Measurements from ENCODE around the gene MFSD6. TPM values are rescaled to one million over a fixed set of nuclear protein-coding genes. Genes with fewer than 3 reads are reported as not detected.

MFSD6 gene
- total RNA-seq, 1 donor from 2014 or later: 0.37 TPM

GRCh38 chr2:190450363-190450762, 42.2 kb downstream of the MFSD6 start:
- Histone ChIP-seq H4K20me1 (ENCODE audit: low read depth) (no peaks in the 10 kb centered on the region), H3K4me2 (no peak overlapping the region), H3K9ac (no peak overlapping the region), H3K4me1 (no peaks in the 10 kb centered on the region), H3K4me3 (no peak overlapping the region), H2AFZ (replicated peaks) (no peak overlapping the region), H3K27me3 (no peaks in the 10 kb centered on the region), H3K27ac (no peak overlapping the region), H3K9me3 (ENCODE audit: low read depth) (no peaks in the 10 kb centered on the region), H3F3A (ENCODE audit: low read depth) (no peaks in the 10 kb centered on the region), H3K36me3 (no peaks in the 10 kb centered on the region), H3K79me2 (ENCODE audit: low read depth) (no peaks in the 10 kb centered on the region)
- Mint-ChIP-seq H3K4me3 (no peak overlapping the region), H3K4me1 (no peaks in the 10 kb centered on the region), H3K9me3 (no peaks in the 10 kb centered on the region), H3K36me3 (no peaks in the 10 kb centered on the region), H3K27me3 (ENCODE audit: insufficient read depth, low read depth) (no peaks in the 10 kb centered on the region), H3K27ac (no peak overlapping the region)
- TF ChIP-seq, protein P1, sequence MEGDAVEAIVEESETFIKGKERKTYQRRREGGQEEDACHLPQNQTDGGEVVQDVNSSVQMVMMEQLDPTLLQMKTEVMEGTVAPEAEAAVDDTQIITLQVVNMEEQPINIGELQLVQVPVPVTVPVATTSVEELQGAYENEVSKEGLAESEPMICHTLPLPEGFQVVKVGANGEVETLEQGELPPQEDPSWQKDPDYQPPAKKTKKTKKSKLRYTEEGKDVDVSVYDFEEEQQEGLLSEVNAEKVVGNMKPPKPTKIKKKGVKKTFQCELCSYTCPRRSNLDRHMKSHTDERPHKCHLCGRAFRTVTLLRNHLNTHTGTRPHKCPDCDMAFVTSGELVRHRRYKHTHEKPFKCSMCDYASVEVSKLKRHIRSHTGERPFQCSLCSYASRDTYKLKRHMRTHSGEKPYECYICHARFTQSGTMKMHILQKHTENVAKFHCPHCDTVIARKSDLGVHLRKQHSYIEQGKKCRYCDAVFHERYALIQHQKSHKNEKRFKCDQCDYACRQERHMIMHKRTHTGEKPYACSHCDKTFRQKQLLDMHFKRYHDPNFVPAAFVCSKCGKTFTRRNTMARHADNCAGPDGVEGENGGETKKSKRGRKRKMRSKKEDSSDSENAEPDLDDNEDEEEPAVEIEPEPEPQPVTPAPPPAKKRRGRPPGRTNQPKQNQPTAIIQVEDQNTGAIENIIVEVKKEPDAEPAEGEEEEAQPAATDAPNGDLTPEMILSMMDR (IDR thresholded peaks at IDR 0.05): no peak
- TF ChIP-seq EZH2 (IDR thresholded peaks at IDR 0.05) (no peak), EZH2phosphoT487 (IDR thresholded peaks at IDR 0.05) (no peak)
- DNase-seq (ENCODE audit: low spot score): no peak

GRCh38 chr2:190451561-190452176, 43.5 kb downstream of the MFSD6 start:
- no peak for TF ChIP-seq EZH2 (IDR thresholded peaks at IDR 0.05)
- no peak for TF ChIP-seq EZH2phosphoT487 (IDR thresholded peaks at IDR 0.05)
- TF ChIP-seq, protein P1 (IDR thresholded peaks at IDR 0.05): no peak
- Histone ChIP-seq H3K4me1 (no peaks in the 10 kb centered on the region), H3K36me3 (no peaks in the 10 kb centered on the region), H3K9me3 (ENCODE audit: low read depth) (no peaks in the 10 kb centered on the region), H4K20me1 (ENCODE audit: low read depth) (no peaks in the 10 kb centered on the region), H3K27ac (no peak overlapping the region), H3K4me3 (no peak overlapping the region), H3F3A (ENCODE audit: low read depth) (no peaks in the 10 kb centered on the region), H3K79me2 (ENCODE audit: low read depth) (no peaks in the 10 kb centered on the region), H2AFZ (replicated peaks) (no peak overlapping the region), H3K4me2 (no peak overlapping the region), H3K9ac (no peak overlapping the region), H3K27me3 (no peaks in the 10 kb centered on the region)
- H3K4me1 Mint-ChIP-seq: no peaks in the 10 kb centered on the region
- H3K9me3 Mint-ChIP-seq: no peaks in the 10 kb centered on the region
- H3K36me3 Mint-ChIP-seq: no peaks in the 10 kb centered on the region
- DNase-seq (ENCODE audit: low spot score): no peak
- H3K4me3 Mint-ChIP-seq: no peak overlapping the region
- no peaks in the 10 kb centered on the region for H3K27me3 Mint-ChIP-seq (ENCODE audit: insufficient read depth, low read depth)
- no peak overlapping the region for H3K27ac Mint-ChIP-seq

- Histone ChIP-seq H3K27ac (no peak overlapping the region), H4K20me1 (ENCODE audit: low read depth) (no peaks in the 10 kb centered on the region), H3F3A (ENCODE audit: low read depth) (no peaks in the 10 kb centered on the region), H3K4me3 (no peak overlapping the region), H3K36me3 (no peaks in the 10 kb centered on the region), H3K4me1 (no peaks in the 10 kb centered on the region), H3K79me2 (ENCODE audit: low read depth) (no peaks in the 10 kb centered on the region), H2AFZ (replicated peaks) (no peak overlapping the region), H3K9ac (no peak overlapping the region), H3K4me2 (no peak overlapping the region), H3K27me3 (no peaks in the 10 kb centered on the region), H3K9me3 (ENCODE audit: low read depth) (no peaks in the 10 kb centered on the region)
- no peaks in the 10 kb centered on the region for H3K9me3 Mint-ChIP-seq
- no peak overlapping the region for H3K27ac Mint-ChIP-seq
- H3K4me1 Mint-ChIP-seq: no peaks in the 10 kb centered on the region
- DNase-seq (ENCODE audit: low spot score): no peak
- H3K36me3 Mint-ChIP-seq: no peaks in the 10 kb centered on the region
- H3K27me3 Mint-ChIP-seq (ENCODE audit: insufficient read depth, low read depth): no peaks in the 10 kb centered on the region
- H3K4me3 Mint-ChIP-seq: no peak overlapping the region
- TF ChIP-seq EZH2 (IDR thresholded peaks at IDR 0.05) (no peak), EZH2phosphoT487 (IDR thresholded peaks at IDR 0.05) (no peak)
- TF ChIP-seq, protein P1 (IDR thresholded peaks at IDR 0.05): no peak
Observed at GRCh38 chr2:190452433-190452832, 44.3 kb downstream of the MFSD6 start.
